Astrocyte of the spinal cord (primary cell): ENCODE data around the gene NDUFB2.

Source experiments
- DNase-seq: peaks from one replicate; pipeline ENCODE4 v3.0.0; 2011; ENCODE audit warnings: low read depth, low spot score
- H3K4me3 ChIP-seq: 2 replicates; pipeline ENCODE4 v1.5.1; 2011; ENCODE audit warnings: low read depth, mild to moderate bottlenecking, low read length, moderate library complexity
- in situ Hi-C: cut with HindIII; loops from 2 replicates; pipeline ENCODE4 v1.10.0; 2017; ENCODE audit warnings: low sequenced_read_pairs
- TF ChIP-seq, protein P1 (sequence below): IDR thresholded peaks from 2 replicates; pipeline ENCODE4 v1.5.1; 2012; ENCODE audit warnings: low read depth, mild to moderate bottlenecking, low read length, inconsistent platforms

Gene NDUFB2

DNA sequence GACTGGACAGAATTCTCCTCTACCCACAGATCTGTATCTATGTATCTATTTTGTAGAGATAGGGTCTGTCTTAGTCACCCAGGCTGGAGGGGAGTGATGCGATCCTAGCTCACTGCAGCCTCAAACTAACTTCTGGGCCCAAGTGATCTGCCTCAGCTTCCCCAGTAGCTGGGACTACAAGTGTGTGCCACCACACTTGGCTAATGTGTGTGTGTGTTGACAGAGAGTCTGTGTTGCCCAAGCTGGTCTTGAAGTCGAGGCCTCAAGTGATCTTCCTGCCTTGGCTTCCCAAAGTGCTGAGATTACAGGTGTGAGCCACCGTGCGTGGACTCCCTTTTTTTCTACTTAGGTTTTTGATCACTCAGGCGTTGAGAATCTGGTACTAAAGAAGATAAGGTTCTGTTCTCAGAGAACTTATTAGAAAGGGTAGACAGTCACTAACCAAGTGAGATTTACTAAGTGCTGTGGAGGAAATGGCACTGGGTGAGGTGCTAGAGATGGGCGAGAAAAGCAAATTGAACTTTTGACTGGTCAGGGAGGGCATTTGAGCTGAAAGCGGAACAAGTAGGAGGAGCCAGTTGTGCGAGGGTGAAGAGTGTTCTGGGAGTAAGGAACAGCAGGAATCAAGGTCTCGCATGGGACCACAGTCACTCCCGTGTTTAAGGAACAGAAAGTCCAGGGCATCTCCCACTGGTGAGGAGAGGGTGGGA, 18.0 kb downstream of the NDUFB2 start:
- in situ Hi-C loops = no loop called here
- H3K4me3 ChIP-seq = no peak overlapping the region
- TF ChIP-seq, protein P1, sequence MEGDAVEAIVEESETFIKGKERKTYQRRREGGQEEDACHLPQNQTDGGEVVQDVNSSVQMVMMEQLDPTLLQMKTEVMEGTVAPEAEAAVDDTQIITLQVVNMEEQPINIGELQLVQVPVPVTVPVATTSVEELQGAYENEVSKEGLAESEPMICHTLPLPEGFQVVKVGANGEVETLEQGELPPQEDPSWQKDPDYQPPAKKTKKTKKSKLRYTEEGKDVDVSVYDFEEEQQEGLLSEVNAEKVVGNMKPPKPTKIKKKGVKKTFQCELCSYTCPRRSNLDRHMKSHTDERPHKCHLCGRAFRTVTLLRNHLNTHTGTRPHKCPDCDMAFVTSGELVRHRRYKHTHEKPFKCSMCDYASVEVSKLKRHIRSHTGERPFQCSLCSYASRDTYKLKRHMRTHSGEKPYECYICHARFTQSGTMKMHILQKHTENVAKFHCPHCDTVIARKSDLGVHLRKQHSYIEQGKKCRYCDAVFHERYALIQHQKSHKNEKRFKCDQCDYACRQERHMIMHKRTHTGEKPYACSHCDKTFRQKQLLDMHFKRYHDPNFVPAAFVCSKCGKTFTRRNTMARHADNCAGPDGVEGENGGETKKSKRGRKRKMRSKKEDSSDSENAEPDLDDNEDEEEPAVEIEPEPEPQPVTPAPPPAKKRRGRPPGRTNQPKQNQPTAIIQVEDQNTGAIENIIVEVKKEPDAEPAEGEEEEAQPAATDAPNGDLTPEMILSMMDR = no peak
- DNase-seq = no peak

DNA sequence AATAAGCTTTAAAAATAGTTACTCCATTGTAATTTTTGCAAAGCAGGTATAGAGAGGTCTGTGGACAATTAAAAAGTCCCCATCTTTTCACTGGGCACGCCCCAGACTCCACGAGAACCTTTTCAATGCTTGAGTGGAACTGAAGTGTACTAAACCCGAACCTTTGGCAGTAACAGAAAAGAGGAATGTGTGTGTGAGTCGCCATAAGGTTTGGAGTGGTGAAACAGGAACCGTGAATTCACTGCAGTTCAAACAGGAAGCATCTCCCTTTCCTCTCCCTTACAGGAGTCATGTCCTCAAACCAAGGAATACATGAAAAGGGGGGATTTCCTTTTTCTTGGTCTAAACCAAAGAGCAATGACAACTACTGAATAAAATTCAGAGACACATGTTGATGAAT, 23.2 kb downstream of the NDUFB2 start:
- in situ Hi-C loops = no loop called here
- H3K4me3 ChIP-seq = no peak overlapping the region
- peak; percentile 11 for DNase-seq
- TF ChIP-seq, protein P1 = no peak

DNA sequence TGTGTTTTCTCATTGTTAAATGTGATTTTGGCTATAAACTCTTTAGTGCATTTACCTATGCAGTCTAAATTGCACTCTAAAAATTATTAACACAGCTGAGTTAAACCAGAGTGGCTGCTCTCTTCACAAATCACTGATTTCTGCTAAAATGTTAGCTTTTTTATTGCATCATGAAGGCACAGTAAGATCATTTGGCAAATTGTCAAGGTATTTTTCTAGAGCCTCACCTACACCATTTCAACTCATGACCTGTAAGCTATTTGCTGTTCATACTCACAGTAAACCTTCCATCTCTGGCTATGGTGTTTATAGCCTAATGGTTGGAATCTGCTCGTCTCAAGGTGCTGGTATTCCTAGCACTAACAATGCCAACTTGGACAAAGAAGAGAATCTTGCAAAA, 25.7 kb downstream of the NDUFB2 start:
- TF ChIP-seq, protein P1 = no peak
- in situ Hi-C loops = no loop called here
- no peak overlapping the region for H3K4me3 ChIP-seq
- DNase-seq = no peak

DNA sequence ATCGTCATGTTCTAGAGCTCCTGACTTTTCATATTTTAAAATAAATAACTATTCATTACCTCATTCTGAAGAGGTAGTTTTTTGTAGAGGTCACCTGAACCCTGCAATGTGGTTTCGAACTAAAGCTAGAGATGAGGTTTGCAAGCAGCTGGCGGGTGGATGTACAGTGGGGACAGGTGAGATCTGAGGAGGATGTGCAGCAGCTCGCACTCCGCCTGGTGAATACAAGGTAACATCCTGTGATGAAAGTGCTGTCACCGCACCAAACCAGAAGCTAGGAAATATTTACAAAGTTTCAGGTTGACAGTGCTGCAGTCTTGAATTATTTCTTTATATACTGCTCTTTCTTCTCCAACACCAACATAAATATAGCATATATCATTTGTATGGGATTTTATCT, 26.5 kb downstream of the NDUFB2 start:
- TF ChIP-seq, protein P1 = no peak
- no peak overlapping the region for H3K4me3 ChIP-seq
- in situ Hi-C loops = no loop called here
- no peak for DNase-seq

DNA sequence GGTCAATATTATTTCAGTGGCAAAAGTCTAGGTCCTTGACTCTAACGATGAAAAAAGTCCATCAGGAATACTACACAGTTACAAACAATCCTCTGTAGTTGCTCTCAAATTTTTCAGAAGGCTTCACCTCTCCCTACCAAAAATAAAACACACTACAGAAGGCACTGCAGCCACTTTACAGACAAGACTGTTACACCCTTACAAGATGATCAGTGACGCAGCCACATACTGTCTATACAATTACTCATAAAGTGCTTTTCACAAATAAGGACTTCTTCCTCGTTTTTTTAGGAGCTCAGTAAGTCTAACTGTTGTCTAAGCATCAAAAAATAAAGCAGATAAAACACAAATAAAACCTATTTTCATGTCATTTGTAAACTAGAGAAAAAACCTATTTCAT, 27.1 kb downstream of the NDUFB2 start:
- TF ChIP-seq, protein P1 = no peak
- H3K4me3 ChIP-seq = no peak overlapping the region
- DNase-seq = no peak
- in situ Hi-C loops = no loop called here

DNA sequence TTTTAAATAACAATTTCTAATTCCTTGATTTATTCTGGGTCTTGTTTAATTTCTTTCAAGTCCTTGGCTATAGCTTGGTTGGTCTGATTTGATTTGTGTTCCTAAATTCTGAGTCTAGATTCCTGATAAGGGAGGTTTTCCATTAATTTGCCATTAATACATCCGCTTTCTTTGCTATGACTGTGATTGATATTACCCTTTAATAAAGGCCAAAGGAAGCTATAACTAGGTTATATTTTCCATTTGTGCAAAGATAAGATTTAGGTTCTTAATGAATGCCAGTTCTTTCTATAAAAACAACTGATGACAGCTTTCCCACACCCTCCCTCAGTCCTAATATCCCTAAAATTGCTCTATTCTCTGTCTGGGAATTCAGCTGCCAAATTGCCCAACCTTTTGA, 28.2 kb downstream of the NDUFB2 start:
- in situ Hi-C loops = no loop called here
- no peak overlapping the region for H3K4me3 ChIP-seq
- TF ChIP-seq, protein P1 = no peak
- no peak for DNase-seq
